DOHH2 (cell line): ENCODE results near the gene PLEKHM3.

Experiments
- EZH2phosphoT487 ChIP-seq: fragments of 200-600 bp; sonication (generic); IDR thresholded peaks from 2 replicates; pipeline ENCODE4 v1.6.1; 2017; ENCODE audit warnings: borderline replicate concordance, mild to moderate bottlenecking, antibody characterized with exemption, low read length, moderate library complexity, mixed read lengths
- TF ChIP-seq, protein P1 (sequence below): fragments of 200-600 bp; sonication (generic); IDR thresholded peaks from one replicate; pipeline ENCODE4 v1.5.1; 2014; ENCODE audit warnings: antibody characterized with exemption, mild to moderate bottlenecking, low read depth, low read length; ENCODE audit not compliant: poor library complexity, severe bottlenecking

DNA sequence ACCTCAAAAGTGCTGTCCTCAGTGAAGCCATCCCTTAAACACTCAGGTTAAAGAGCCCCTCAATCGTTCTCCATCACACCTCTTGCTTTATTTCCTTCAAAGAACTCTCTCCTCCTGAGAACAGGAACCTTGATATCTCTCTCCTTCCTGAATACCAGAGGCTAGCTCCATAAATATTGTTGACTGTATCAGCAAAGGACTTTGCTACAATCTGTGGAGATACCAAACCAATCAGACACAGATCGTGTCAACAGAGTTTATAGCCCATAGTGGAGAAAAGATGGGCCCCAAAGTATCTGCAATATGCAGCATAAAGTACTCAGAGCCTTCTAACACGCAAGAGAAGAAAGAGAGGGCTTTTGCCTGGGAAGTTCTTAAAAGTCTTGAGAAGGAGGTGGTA, 36.4 kb downstream of the PLEKHM3 start:
- TF ChIP-seq, protein P1, sequence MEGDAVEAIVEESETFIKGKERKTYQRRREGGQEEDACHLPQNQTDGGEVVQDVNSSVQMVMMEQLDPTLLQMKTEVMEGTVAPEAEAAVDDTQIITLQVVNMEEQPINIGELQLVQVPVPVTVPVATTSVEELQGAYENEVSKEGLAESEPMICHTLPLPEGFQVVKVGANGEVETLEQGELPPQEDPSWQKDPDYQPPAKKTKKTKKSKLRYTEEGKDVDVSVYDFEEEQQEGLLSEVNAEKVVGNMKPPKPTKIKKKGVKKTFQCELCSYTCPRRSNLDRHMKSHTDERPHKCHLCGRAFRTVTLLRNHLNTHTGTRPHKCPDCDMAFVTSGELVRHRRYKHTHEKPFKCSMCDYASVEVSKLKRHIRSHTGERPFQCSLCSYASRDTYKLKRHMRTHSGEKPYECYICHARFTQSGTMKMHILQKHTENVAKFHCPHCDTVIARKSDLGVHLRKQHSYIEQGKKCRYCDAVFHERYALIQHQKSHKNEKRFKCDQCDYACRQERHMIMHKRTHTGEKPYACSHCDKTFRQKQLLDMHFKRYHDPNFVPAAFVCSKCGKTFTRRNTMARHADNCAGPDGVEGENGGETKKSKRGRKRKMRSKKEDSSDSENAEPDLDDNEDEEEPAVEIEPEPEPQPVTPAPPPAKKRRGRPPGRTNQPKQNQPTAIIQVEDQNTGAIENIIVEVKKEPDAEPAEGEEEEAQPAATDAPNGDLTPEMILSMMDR, result no peak
- TF ChIP-seq EZH2phosphoT487, result no peak
